ENCODE data around the gene P3H2.
"Not testable (repeated sequence)": the region's sequence is repeated elsewhere in the genome, so short reads cannot be mapped to it uniquely, and the experiment has no call there.

The P3H2 gene

GRCh38 chr3:189981668-189982067 is 139.0 kb downstream of the P3H2 start:
- Mint-ChIP-seq H3K4me1 (no peaks in the 10 kb centered on the region), H3K27me3 (peaks cover 41% of the 10 kb centered on the region), H3K9me3 (no peaks in the 10 kb centered on the region), H3K4me3 (no peak overlapping the region), H3K27ac (no peak overlapping the region)
- no peak for DNase-seq
- ATAC-seq, result no peak

- DNase-seq, result no peak
- Mint-ChIP-seq H3K27me3 (peaks cover 58% of the 10 kb centered on the region), H3K27ac (no peak overlapping the region), H3K4me3 (no peak overlapping the region), H3K9me3 (no peaks in the 10 kb centered on the region), H3K4me1 (no peaks in the 10 kb centered on the region)
- ATAC-seq, result no peak
These were observed 141.9 kb downstream of the P3H2 start for GRCh38 chr3:189978753-189979152.

- H3K27me3 Mint-ChIP-seq, result peaks cover 46% of the 10 kb centered on the region
- DNase-seq (no peak), ATAC-seq (no peak)
- no peaks in the 10 kb centered on the region for H3K9me3 Mint-ChIP-seq
- no peak overlapping the region for H3K27ac Mint-ChIP-seq
- no peak overlapping the region for H3K4me3 Mint-ChIP-seq
- no peaks in the 10 kb centered on the region for H3K4me1 Mint-ChIP-seq
These were observed 143.5 kb downstream of the P3H2 start for GRCh38 chr3:189977174-189977573.

- ATAC-seq, result no peak
- Mint-ChIP-seq H3K4me3 (no peak overlapping the region), H3K27ac (no peak overlapping the region), H3K4me1 (no peaks in the 10 kb centered on the region), H3K27me3 (peaks cover 44% of the 10 kb centered on the region), H3K9me3 (no peaks in the 10 kb centered on the region)
- no peak for DNase-seq
These were observed 145.2 kb downstream of the P3H2 start for GRCh38 chr3:189975391-189975990.

- H3K27ac Mint-ChIP-seq, result no peak overlapping the region
- peaks cover 38% of the 10 kb centered on the region for H3K27me3 Mint-ChIP-seq
- no peak overlapping the region for H3K4me3 Mint-ChIP-seq
- H3K9me3 Mint-ChIP-seq, result no peaks in the 10 kb centered on the region
- DNase-seq (no peak), ATAC-seq (no peak)
- H3K4me1 Mint-ChIP-seq, result no peaks in the 10 kb centered on the region
These were observed 146.3 kb downstream of the P3H2 start for GRCh38 chr3:189974359-189974758.

DNA sequence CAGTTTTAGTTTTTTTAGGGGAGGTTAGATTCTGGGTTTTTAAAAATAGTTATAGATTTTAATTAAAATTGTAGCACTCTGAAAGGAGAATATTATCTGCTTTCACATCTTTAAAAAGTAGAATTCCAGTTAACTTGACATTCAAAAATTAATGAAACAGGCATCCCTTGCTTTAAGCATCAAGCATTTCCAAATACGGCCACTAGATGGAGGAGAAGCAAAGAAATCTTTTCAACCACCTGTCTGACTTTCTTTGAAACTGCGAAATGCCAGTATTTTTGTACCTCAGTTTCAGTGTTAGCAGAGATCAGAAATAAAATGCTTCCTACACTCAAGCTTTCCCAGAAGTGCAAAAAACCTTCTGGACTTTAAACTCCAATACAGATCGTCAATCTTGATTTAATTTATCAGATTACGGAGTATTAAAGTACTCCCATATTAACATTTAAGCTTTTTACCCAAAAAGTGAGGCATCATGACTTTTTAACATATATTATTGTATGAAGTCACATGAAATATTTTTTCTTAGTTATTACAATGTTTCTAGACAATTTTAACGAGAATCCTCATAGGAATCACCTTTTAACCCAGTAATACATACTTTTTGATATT is 153.3 kb downstream of the P3H2 start:
- ATAC-seq (no peak), DNase-seq (peak in 1 of 2 donors; percentile 14)
- Mint-ChIP-seq H3K9me3 (no peaks in the 10 kb centered on the region), H3K27ac (no peak overlapping the region), H3K4me1 (no peaks in the 10 kb centered on the region), H3K27me3 (peaks cover 26% of the 10 kb centered on the region), H3K4me3 (no peak overlapping the region)

DNA sequence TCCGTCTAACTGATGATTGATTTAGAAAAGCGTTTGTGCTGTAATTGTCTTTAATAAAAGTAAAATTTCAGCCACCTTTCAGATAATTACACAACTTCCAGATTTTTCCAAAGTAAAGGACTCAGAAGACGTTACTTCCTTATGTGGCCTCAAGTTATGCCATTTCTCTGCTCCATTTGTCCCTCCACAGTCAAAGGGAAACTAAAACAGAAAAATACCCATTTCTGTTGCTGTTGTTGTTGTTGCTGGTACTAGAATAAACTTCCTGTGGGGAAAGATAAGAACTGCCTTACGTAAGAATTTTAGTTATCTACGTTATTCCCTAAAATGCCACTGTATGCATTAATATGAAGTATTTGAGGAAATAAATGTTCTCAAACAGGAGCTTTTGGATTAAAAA is 153.9 kb downstream of the P3H2 start:
- H3K4me1 Mint-ChIP-seq, result no peaks in the 10 kb centered on the region
- H3K27ac Mint-ChIP-seq, result no peak overlapping the region
- DNase-seq (no peak), ATAC-seq (no peak)
- H3K9me3 Mint-ChIP-seq, result no peaks in the 10 kb centered on the region
- no peak overlapping the region for H3K4me3 Mint-ChIP-seq
- peaks cover 26% of the 10 kb centered on the region for H3K27me3 Mint-ChIP-seq

- no peaks in the 10 kb centered on the region for H3K9me3 Mint-ChIP-seq
- no peak overlapping the region for H3K27ac Mint-ChIP-seq
- H3K4me3 Mint-ChIP-seq, result no peak overlapping the region
- DNase-seq (no peak), ATAC-seq (no peak)
- peaks cover 28% of the 10 kb centered on the region for H3K27me3 Mint-ChIP-seq
- peaks cover 5% of the 10 kb centered on the region for H3K4me1 Mint-ChIP-seq
These were observed 155.9 kb downstream of the P3H2 start for GRCh38 chr3:189964623-189965332.

GRCh38 chr3:189962466-189962865 is 158.2 kb downstream of the P3H2 start:
- DNase-seq, result no peak
- ATAC-seq, result no peak
- no peak overlapping the region for H3K27ac Mint-ChIP-seq
- H3K4me3 Mint-ChIP-seq, result no peak overlapping the region
- peaks cover 5% of the 10 kb centered on the region for H3K4me1 Mint-ChIP-seq
- no peaks in the 10 kb centered on the region for H3K9me3 Mint-ChIP-seq
- peaks cover 32% of the 10 kb centered on the region for H3K27me3 Mint-ChIP-seq

- H3K27me3 Mint-ChIP-seq, result peaks cover 26% of the 10 kb centered on the region
- no peak overlapping the region for H3K4me3 Mint-ChIP-seq
- H3K27ac Mint-ChIP-seq, result no peak overlapping the region
- H3K4me1 Mint-ChIP-seq, result peaks cover 5% of the 10 kb centered on the region
- DNase-seq (peak; percentile 57 to 72), ATAC-seq (peak; percentile 55)
- no peaks in the 10 kb centered on the region for H3K9me3 Mint-ChIP-seq
These were observed 159.1 kb downstream of the P3H2 start for GRCh38 chr3:189961522-189962161.

DNA sequence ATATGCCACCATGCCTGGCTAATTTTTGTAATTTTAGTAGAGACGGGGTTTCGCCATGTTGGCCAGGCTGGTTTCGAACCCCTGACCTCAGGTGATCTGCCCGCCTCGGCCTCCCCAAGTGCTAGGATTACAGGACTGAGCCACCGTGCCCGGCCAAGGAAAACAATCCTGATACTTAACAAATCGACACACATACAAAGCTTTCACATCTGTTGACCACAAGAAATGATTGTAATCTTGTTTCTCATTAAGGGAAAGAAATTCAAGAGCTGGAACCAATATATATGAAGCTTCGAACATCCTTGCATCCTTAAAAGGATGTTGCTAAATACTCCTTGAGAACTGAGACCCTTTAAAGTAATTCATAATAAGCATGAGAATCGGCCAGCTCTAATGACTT is 159.6 kb downstream of the P3H2 start:
- ATAC-seq, H3K9me3 Mint-ChIP-seq, H3K4me3 Mint-ChIP-seq, DNase-seq, H3K27ac Mint-ChIP-seq, H3K4me1 Mint-ChIP-seq: not testable (repeated sequence)
- peaks cover 23% of the 10 kb centered on the region for H3K27me3 Mint-ChIP-seq

DNA sequence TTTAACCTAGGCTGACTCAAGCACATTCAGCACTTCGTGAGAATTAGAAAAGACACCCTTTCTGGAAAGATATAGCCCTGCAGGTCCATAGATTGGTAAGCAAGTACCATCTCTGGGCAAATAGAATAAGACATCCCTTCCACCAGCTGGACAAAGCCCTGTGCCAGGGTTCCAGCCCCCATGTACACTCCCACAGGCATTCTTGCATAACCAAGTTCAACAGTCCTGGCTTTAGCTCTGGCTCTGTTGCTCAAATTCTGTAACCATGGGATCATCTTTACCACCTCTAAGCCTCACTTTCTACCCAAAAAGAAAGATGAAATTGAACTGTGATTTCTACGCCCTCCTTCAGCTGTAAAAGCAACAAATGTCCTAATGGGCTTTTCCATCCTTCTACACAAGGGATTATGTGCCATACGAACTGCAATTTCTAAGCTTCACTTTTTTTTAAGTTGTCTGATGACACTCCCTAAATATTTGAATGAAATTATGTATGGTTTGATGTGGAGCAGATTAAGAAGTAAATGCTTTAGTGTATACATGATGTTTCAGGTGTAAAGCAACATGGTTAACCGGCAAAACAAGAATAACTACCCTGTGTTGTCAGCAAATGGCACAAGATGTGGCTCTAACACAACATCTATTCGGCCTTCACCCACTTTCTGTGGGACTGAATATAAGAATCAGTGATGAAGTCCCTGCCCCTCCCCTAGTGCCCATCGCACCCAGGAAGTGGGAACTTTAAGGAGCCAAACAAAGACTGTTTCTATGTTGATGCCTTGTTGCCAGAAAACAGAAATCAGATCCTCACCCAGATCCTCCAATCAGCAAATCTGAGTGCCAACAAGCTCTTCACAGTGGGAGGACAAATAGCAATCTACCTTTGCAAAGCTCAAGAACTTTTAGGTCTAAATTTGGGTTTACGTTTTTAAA is 165.7 kb downstream of the P3H2 start:
- DNase-seq (no peak), ATAC-seq (no peak)
- H3K27ac Mint-ChIP-seq, result no peak overlapping the region
- no peaks in the 10 kb centered on the region for H3K4me1 Mint-ChIP-seq
- no peak overlapping the region for H3K4me3 Mint-ChIP-seq
- peaks cover 24% of the 10 kb centered on the region for H3K27me3 Mint-ChIP-seq
- H3K9me3 Mint-ChIP-seq, result no peaks in the 10 kb centered on the region

DNA sequence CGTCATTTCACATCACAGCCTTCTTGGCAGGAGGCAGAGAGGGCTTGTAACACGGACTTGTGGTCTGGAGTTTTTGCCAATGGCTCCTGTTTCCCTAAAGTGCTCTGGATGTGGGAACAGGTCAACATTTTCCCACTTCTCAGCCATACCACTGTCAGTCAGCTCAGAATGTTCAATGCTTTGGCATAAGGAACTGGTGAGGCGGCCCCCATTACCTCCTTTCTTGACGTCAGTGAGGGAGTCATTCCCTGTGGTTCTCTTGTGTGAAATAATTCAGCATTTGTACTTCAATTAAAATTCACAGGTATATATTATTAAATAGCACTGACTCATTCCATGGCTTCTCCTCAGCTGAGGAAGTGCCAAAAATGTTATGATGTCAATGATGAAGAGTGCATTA is 167.1 kb downstream of the P3H2 start:
- H3K27ac Mint-ChIP-seq, result peak overlapping the region in 1 of 2 donors; percentile 42
- no peak for DNase-seq
- H3K4me1 Mint-ChIP-seq, result no peaks in the 10 kb centered on the region
- no peak overlapping the region for H3K4me3 Mint-ChIP-seq
- ATAC-seq, result no peak
- H3K27me3 Mint-ChIP-seq, result peaks cover 14% of the 10 kb centered on the region
- H3K9me3 Mint-ChIP-seq, result no peaks in the 10 kb centered on the region

DNA sequence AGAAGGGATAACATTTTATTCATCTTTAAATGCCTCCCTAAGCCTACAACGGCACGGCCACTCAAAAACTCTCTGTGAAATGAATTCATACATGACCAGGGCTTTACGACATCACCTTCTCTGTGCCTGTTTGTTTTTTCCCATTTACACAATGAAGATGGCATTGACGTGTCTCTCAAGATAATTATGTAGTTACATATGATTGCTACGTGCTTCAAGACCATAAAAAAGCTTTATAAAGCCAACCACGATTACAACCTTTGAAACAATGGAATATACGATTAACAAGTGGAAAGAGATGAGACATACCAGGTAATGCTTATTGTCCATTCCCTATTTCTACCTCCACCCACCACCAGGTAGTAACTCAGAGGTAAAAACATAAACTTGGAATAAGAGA is 168.4 kb downstream of the P3H2 start:
- no peak overlapping the region for H3K4me3 Mint-ChIP-seq

DNA sequence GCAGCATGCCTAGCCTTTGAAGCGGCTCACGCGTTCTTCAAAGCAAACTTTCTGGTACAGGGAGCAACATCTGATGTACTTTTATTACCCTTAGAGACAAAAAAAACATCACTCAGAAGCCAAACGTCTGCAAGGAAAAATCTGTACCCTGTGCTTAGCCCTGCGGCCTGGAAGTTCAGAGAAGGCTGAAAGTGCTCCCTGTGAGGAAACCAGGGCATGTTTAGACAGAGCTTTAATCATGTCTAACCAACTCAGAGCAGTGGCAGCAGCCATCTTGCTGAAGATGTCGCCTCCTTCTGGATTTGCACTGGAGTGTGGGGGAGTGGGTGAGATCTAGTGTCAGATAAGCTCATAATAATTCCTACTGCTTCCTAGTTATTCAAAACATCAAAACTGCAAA is 170.4 kb downstream of the P3H2 start:
- no peak for ATAC-seq
- H3K9me3 Mint-ChIP-seq, result no peaks in the 10 kb centered on the region
- DNase-seq, result no peak
- H3K4me1 Mint-ChIP-seq, result peaks cover 5% of the 10 kb centered on the region
- H3K4me3 Mint-ChIP-seq, result no peak overlapping the region
- peaks cover 16% of the 10 kb centered on the region for H3K27me3 Mint-ChIP-seq
- no peak overlapping the region for H3K27ac Mint-ChIP-seq

More for the DNA sequence above, 168.4 kb downstream of the P3H2 start:
- Mint-ChIP-seq H3K27ac (no peak overlapping the region), H3K9me3 (no peaks in the 10 kb centered on the region), H3K27me3 (peaks cover 9% of the 10 kb centered on the region), H3K4me1 (peaks cover 5% of the 10 kb centered on the region)
- DNase-seq, result no peak
- ATAC-seq, result no peak
